ENCODE results near the gene TPRX2.

DNA sequence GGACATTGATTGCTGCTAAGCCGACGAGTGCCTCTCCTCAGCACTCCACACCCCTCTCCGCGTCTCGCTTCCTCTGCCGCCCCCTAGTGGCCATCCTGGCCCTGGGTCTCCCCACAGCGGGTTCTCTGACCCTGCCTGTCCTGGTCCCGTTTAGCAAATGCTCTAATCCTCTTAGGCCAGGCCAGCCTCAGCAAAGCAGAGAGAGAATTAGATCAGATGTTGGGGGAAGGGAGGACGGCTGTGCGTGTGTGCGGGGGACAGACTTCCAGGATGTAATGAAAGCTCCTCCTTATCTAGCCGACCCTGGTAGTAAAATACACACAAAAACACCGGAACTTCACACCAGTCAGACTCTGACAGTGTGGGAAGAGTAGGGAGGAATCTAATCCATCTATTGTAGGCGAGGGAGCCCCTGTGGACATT, 4.5 kb downstream of the TPRX2 start:
- TF ChIP-seq, protein P1, sequence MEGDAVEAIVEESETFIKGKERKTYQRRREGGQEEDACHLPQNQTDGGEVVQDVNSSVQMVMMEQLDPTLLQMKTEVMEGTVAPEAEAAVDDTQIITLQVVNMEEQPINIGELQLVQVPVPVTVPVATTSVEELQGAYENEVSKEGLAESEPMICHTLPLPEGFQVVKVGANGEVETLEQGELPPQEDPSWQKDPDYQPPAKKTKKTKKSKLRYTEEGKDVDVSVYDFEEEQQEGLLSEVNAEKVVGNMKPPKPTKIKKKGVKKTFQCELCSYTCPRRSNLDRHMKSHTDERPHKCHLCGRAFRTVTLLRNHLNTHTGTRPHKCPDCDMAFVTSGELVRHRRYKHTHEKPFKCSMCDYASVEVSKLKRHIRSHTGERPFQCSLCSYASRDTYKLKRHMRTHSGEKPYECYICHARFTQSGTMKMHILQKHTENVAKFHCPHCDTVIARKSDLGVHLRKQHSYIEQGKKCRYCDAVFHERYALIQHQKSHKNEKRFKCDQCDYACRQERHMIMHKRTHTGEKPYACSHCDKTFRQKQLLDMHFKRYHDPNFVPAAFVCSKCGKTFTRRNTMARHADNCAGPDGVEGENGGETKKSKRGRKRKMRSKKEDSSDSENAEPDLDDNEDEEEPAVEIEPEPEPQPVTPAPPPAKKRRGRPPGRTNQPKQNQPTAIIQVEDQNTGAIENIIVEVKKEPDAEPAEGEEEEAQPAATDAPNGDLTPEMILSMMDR (optimal IDR thresholded peaks at IDR 0.05 in 1 of 3, IDR thresholded peaks at IDR 0.05 in 1 of 3, conservative IDR thresholded peaks at IDR 0.05 in 1 of 3; ENCODE audit: extremely low read depth in 1 of 3, insufficient read depth in 2 of 3, low read length in 3 of 3) = peak; percentile 93 to 95 (median 95)
- no peak for TF ChIP-seq EZH2 (IDR thresholded peaks at IDR 0.05; ENCODE audit: low read length)
